NCI-H510A treated with DMSO at 0.1 percent for 48 hours (cell line): ENCODE measurements around the gene SELPLG.
"Not testable (repeated sequence)": the region's sequence is repeated elsewhere in the genome, so short reads cannot be mapped to it uniquely, and the experiment has no call there.

Experiments
- DNase-seq: peaks from one replicate; lab custom pipeline; 2025; lab: John Stamatoyannopoulos, UW

SELPLG gene

GRCh38 chr12:108633534-108634248 is at the start of gene SELPLG:
Gene SELPLG (minus strand): TSS chr12:108633894. CDS start chr12:108624307, 9,587 bp downstream.
- DNase-seq, result no peak

GRCh38 chr12:108681317-108681716 is 47.6 kb upstream of the SELPLG start:
- DNase-seq, result no peak

- no peak for DNase-seq
These were observed 45.5 kb upstream of the SELPLG start for GRCh38 chr12:108679106-108679681.

- no peak for DNase-seq
These were observed 44.5 kb upstream of the SELPLG start for GRCh38 chr12:108678104-108678730.

- DNase-seq, result no peak
These were observed 43.7 kb upstream of the SELPLG start for GRCh38 chr12:108677381-108677780.

- DNase-seq, result no peak
These were observed 43.0 kb upstream of the SELPLG start for GRCh38 chr12:108676707-108677106.

GRCh38 chr12:108675792-108676191 is 42.1 kb upstream of the SELPLG start:
- no peak for DNase-seq

GRCh38 chr12:108672054-108672453 is 38.4 kb upstream of the SELPLG start:
- no peak for DNase-seq

GRCh38 chr12:108671110-108671509 is 37.4 kb upstream of the SELPLG start:
- no peak for DNase-seq

GRCh38 chr12:108670066-108670631 is 36.5 kb upstream of the SELPLG start:
- no peak for DNase-seq

GRCh38 chr12:108668542-108668941 is 34.8 kb upstream of the SELPLG start:
- DNase-seq, result no peak

GRCh38 chr12:108668063-108668462 is 34.4 kb upstream of the SELPLG start:
- no peak for DNase-seq

- DNase-seq, result no peak
These were observed 33.7 kb upstream of the SELPLG start for GRCh38 chr12:108667349-108667748.

- DNase-seq, result no peak
These were observed 32.7 kb upstream of the SELPLG start for GRCh38 chr12:108666401-108666881.

- DNase-seq, result no peak
These were observed 32.0 kb upstream of the SELPLG start for GRCh38 chr12:108665608-108666202.

GRCh38 chr12:108664338-108665258 is 30.9 kb upstream of the SELPLG start:
- peak; percentile 71 for DNase-seq

- DNase-seq, result no peak
These were observed 29.8 kb upstream of the SELPLG start for GRCh38 chr12:108663324-108664015.

- not testable (repeated sequence) for DNase-seq
These were observed 24.4 kb upstream of the SELPLG start for GRCh38 chr12:108658115-108658514.

- no peak for DNase-seq
These were observed 23.5 kb upstream of the SELPLG start for GRCh38 chr12:108657130-108657745.

- DNase-seq, result not testable (repeated sequence)
These were observed 22.6 kb upstream of the SELPLG start for GRCh38 chr12:108656247-108656646.
